Measurements from ENCODE around the gene STEAP4.
"Not testable (repeated sequence)": the region's sequence is repeated elsewhere in the genome, so short reads cannot be mapped to it uniquely, and the experiment has no call there.

STEAP4 gene

DNA sequence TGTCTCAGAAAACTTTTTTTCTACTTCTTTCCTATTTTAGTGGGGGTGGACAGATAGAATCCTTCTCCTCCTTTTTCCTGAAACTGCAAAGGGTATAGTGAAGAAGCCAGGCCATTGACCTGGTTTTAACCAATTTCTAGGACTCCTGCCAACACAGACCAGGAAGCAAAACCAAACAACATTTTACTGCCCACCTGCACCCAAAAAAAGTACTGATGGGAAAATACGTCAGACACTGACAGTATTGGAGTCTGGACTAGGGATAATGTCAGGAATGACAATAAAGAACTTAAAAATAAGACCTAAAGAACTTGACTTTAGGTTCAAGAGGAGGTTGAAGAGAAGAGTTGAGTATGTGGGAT is 5.0 kb upstream of the STEAP4 start:
- no peak for DNase-seq

GRCh38 chr7:88310956-88311674 is 4.4 kb upstream of the STEAP4 start:
- DNase-seq: no peak

- no peak for DNase-seq
Observed at GRCh38 chr7:88309819-88310218, 3.1 kb upstream of the STEAP4 start.

- DNase-seq: no peak
Observed at GRCh38 chr7:88307823-88308222, 1.1 kb upstream of the STEAP4 start.

- DNase-seq: no peak
Observed at GRCh38 chr7:88307412-88307811, 718 bp upstream of the STEAP4 start.

GRCh38 chr7:88305044-88305443 is 1.6 kb downstream of the STEAP4 start:
- no peak for DNase-seq

- DNase-seq: no peak
Observed at GRCh38 chr7:88302486-88302885, 4.2 kb downstream of the STEAP4 start.

DNA sequence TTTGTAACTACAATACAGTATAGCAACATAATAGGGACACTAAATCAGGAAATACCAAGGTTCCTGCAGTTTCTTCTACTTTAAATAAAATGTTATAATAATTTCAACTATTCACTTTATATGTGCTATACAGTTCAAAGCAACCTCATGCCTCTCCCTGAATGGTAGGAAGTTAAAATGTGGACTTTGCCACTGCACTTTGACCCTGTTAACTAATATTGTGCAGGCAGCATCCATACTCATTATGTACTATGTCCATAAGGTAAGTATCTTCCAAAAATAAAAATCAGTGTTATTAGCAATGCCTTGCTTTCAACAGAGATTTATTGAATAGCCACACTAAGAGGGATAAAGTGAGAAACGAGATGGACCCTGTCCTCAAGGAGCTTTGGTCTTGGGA is 4.8 kb downstream of the STEAP4 start:
- DNase-seq: no peak

DNA sequence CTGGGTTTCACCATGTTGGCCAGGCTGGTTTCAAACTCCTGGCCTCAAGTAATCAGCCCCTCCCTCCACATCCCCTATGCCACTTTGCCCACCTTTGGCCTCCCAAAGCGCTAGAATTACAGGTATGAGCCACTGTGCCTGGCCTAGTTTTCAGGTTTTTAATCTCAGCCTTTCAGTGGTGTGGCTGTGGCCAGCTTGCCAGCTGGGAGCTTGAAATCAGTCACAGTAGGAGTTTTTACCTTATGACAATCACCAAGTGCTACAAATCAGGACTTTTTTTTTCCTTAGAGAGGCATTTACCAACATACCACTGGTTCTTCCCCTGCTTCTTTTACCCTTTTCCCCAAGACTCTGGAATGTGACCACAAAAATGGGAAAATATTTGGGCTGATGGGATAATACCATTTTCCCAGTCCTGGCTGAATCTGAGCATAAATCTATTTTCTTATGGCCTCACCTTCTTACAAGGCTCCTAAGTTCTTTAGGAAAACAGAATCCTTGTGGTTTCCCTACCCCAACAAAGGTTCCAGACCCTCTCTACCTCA is 6.2 kb downstream of the STEAP4 start:
- DNase-seq: no peak

- no peak for DNase-seq
Observed at GRCh38 chr7:88299126-88299525, 7.6 kb downstream of the STEAP4 start.

GRCh38 chr7:88293866-88294265 is 12.8 kb downstream of the STEAP4 start:
- no peak for DNase-seq

GRCh38 chr7:88291398-88292173 is 15.1 kb downstream of the STEAP4 start:
- no peak for DNase-seq

- no peak for DNase-seq
Observed at GRCh38 chr7:88290491-88290890, 16.2 kb downstream of the STEAP4 start.

- DNase-seq: no peak
Observed at GRCh38 chr7:88289564-88290025, 17.1 kb downstream of the STEAP4 start.

GRCh38 chr7:88281749-88282148 is 24.9 kb downstream of the STEAP4 start:
- no peak for DNase-seq

DNA sequence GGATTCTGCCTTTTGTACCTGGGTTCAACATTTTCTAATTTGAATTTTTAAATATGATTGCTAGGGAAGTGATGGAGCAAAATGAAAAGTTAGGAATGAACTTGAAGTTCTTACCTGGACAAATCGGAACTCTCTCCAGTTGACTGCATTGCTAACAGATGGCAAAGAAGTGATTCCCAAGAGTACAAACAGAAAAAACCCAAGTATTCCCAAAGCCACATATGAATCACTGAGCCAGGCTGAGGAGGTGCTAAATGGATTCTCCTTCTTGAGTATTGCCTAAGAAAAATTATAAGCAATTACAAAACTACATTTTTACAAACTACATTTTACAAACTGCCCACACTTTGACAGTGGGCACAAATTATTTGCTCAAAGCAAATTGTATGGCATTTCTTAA is 25.9 kb downstream of the STEAP4 start:
- DNase-seq: no peak

DNA sequence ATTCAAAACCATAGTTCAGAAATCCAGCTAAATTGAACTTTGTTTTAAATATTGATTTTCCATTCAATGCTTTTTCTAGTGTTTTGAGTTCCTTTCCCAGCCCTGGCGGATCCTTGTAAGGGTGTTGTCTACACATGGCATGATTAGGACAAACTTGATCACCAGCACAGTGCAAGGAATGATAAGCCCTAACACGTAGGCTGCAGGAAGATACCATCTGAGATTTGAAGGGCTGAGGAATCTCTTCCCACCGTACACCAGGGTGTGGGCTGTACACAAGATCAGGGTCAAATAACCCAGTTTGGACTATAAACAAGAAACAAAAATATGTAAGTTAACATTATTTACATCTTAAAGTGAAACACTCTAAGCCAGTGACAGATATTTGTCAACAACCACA is 27.4 kb downstream of the STEAP4 start:
- DNase-seq: no peak

GRCh38 chr7:88278881-88279280 is 27.8 kb downstream of the STEAP4 start:
- DNase-seq: no peak

DNA sequence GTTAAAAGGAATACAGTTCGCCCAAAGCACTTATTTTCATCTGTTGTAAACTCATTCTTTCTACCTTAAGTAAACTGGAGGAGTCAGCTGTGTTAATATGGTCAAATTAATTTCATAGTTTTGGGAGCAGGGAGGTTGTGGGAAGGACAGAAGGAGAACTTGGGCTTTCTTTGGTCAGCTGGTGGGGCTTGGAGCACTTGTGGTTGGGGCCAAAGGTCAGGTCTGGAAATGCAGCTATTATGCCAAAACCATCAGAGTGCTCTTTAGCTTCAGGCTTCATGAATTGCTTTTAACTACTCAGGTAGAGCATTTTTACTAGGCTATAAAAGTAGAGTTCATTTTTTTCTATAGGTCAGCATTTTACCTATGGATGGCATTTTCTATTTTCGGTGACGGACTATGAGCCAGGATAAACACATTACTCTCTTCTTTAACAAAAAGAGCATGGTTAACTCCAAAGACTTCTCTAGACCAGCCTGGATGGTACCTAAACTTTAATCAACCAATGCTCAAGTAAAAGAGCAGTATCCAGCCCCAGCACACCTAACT is 30.0 kb downstream of the STEAP4 start:
- DNase-seq: no peak

DNA sequence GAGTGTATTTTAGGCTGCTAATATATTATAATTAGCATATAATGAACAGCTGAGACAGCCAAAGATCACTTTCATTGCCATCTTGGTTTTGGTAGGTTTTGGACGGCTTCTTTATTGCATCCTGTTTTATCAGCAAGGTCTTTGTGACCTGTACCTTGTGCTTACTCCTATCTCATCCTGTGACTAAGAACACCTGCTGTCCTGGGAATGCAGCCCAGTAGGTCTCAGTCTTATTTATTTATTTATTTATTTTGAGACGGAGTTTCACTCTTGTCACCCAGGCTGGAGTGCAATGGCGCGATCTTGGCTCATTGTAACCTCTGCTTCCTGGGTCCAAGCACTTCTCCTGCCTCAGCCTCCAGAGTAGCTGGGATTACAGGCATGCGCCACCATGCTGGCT is 31.8 kb downstream of the STEAP4 start:
- not testable (repeated sequence) for DNase-seq

DNA sequence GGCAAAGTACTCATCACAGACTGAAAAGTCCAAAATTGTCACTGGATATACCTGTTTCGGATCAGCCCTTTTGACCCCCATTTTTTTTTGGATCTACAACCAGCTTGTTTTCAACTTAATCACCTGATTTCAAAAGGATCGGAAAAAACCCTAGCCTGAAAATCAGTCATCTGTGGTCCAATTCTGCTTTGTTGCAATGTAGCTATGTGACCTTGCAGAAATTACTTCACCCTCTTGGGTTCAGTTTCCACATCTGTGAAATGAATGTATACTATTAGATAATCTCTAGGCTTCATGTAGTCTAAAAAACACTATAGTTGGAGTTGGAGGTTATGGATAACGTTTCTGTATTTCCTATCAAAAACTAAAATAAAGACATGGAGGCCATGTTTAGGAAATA is 37.1 kb downstream of the STEAP4 start:
- DNase-seq: no peak

GRCh38 chr7:88268858-88269257 is 37.8 kb downstream of the STEAP4 start:
- no peak for DNase-seq

DNA sequence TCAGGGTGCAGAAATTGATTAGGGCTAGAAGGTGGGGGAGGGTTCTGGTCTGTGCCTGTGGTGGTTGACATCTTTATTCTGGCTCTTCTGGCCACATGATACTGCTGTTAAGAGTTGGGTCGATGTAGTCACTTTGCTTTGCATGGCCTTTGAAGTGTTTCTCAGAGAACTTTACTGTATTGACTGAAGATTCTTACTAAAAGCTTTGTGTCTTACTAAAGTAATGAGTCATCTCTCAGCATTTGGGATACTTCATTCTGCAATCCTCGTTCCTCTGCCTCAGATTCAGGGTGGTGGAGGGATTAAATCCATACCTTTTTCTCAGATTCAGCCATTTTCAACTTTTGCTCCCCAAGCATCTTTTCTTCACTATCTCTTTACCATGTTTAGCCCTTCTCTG is 38.6 kb downstream of the STEAP4 start:
- DNase-seq: no peak

DNA sequence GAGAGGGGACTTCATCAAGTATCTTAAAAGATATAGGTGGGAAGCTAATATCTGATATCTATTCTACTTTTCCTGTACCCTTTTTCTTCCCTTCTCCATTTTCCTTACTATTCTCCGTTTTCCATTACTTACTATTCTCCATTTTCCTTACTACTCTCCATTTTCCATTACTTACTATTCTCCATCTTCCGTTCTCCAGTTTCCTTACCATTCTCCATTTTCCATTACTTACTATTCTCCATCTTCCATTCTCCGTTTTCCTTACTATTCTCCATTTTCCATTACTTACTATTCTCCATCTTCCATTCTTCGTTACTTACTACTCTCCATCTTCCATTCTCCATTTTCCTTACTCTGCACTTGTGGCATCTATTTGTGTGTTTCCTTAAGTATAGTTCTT is 39.3 kb downstream of the STEAP4 start:
- DNase-seq: no peak

Measured in NCI-H345 (cell line).